ENCODE results near the gene SH3GL1. TPM values are rescaled to one million over a fixed set of nuclear protein-coding genes. Genes with fewer than 3 reads are reported as not detected.

SH3GL1 gene
- polyA plus RNA-seq, 1 donor (not counting 4 experiments of a cell fraction or from before 2014, with no cell fraction given): 47.4 TPM

DNA sequence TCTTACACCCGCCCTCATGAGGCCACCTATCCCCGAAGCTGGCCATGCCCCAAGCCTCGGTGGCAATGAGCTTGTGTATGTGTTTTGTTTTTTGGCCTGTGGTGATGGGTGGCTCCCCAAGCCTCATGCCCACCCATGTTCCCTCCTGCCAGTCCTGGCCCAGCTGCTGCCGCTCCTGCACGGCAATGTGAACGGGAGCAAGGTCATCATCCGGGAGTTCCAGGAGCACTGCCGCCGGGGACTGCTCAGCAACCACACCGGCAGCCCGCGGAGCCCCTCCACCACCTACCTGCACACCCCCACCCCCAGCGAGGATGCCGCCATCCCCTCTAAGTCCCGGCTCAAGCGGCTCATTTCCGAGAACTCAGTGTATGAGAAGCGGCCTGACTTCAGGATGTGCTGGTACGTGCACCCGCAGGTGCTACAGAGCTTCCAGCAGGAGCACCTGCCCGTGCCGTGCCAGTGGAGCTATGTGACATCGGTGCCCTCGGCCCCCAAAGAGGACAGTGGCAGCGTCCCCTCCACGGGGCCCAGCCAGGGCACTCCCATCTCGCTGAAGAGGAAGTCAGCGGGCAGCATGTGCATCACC lies 32.7 kb upstream of the SH3GL1 start:
- peaks cover 21 to 38% of the 10 kb centered on the region in 2 experiments for H3K36me3 ChIP-seq (ENCODE audit: control insufficient read depth in 2 of 2, extremely low read depth in 1 of 2, insufficient read depth in 2 of 2, low read length in 2 of 2)
- H3K4me1 ChIP-seq (ENCODE audit: control insufficient read depth, extremely low read depth, insufficient read depth, low read length): no peaks in the 10 kb centered on the region
- no peaks in the 10 kb centered on the region for H3K79me2 ChIP-seq (ENCODE audit: control insufficient read depth, insufficient read depth, low read length)
- no peak overlapping the region for H2AFZ ChIP-seq (ENCODE audit: control insufficient read depth, low read length)
- H3K9ac ChIP-seq (ENCODE audit: control insufficient read depth, extremely low read depth, insufficient read depth, low read length): no peak overlapping the region
- no peak overlapping the region for H3K4me2 ChIP-seq (ENCODE audit: control insufficient read depth, extremely low read depth, insufficient read depth, low read depth, low read length)
- no peaks in the 10 kb centered on the region for H3K9me1 ChIP-seq (ENCODE audit: control insufficient read depth, extremely low read depth, insufficient read depth, low read length)
- FAIRE-seq (no peak), DNase-seq (ENCODE audit: low read depth, low spot score) (no peak)
- H3K4me3 ChIP-seq (ENCODE audit: control insufficient read depth in 2 of 3, extremely low read depth in 1 of 3, insufficient read depth in 2 of 3, low read depth in 1 of 3, low read length in 3 of 3): no peak overlapping the region
- dilution Hi-C loops (cut with MboI; ENCODE audit: extremely low pct_ligation_motif_present, low sequenced_read_pairs): no loop called here
- H3K27ac ChIP-seq (ENCODE audit: control insufficient read depth, insufficient read depth, low read length): no peak overlapping the region
- H4K20me1 ChIP-seq (ENCODE audit: control insufficient read depth, extremely low read depth, insufficient read depth, low read length): no peaks in the 10 kb centered on the region
- TF ChIP-seq, protein P1, sequence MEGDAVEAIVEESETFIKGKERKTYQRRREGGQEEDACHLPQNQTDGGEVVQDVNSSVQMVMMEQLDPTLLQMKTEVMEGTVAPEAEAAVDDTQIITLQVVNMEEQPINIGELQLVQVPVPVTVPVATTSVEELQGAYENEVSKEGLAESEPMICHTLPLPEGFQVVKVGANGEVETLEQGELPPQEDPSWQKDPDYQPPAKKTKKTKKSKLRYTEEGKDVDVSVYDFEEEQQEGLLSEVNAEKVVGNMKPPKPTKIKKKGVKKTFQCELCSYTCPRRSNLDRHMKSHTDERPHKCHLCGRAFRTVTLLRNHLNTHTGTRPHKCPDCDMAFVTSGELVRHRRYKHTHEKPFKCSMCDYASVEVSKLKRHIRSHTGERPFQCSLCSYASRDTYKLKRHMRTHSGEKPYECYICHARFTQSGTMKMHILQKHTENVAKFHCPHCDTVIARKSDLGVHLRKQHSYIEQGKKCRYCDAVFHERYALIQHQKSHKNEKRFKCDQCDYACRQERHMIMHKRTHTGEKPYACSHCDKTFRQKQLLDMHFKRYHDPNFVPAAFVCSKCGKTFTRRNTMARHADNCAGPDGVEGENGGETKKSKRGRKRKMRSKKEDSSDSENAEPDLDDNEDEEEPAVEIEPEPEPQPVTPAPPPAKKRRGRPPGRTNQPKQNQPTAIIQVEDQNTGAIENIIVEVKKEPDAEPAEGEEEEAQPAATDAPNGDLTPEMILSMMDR (optimal IDR thresholded peaks at IDR 0.05 in 1 of 3, IDR thresholded peaks at IDR 0.05 in 1 of 3, conservative IDR thresholded peaks at IDR 0.05 in 1 of 3; ENCODE audit: extremely low read depth in 1 of 3, insufficient read depth in 2 of 3, low read length in 3 of 3): no peak
- TF ChIP-seq EZH2 (IDR thresholded peaks at IDR 0.05; ENCODE audit: low read length): no peak
- H3K9me3 ChIP-seq (ENCODE audit: control insufficient read depth, low read depth, low read length): no peaks in the 10 kb centered on the region
- no peaks in the 10 kb centered on the region for H3K27me3 ChIP-seq (ENCODE audit: control insufficient read depth, extremely low read depth, insufficient read depth, low read length)

DNA sequence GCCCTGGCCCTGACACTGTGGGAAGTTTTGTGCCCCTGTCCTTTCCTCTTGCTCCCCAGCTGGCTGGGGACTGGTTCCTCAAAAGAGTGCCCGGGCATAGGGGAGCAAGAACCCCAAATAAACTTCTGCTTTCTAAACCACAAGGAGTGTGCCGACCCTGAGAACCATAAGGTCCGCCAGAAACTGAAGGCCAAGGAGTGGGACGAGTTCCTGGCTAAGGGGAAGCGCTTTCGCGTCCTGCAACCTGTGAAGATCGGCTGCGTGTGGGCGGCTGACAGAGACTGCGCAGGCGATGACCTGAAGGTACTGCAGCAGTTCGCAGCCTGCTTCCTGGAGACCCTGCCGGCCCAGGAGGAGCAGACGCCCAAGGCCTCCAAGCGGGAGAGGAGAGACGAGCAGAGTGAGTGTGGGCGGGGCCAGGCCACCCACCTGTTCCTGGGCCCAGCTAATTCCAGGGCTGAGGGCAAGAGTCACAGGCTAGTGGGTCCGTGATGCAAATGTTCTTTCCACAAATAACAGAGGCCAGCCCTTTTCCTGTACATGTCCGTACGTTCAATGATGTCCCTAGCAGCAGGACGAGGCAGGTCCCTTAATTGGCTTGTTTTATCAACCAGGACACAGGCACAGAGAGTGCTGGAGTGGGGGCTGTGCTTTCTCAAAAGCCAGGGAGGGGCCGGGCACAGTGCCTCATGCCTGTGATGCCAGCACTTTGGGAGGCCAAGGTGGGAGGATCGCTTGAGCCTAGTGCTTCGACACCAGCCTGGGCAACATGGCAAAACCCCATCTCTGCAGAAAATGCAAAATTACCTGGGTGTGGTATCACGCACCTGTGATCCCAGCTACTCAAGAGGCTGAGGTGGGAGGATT lies 31.7 kb upstream of the SH3GL1 start:
- TF ChIP-seq EZH2 (IDR thresholded peaks at IDR 0.05; ENCODE audit: low read length): no peak
- TF ChIP-seq, protein P1 (optimal IDR thresholded peaks at IDR 0.05 in 1 of 3, IDR thresholded peaks at IDR 0.05 in 1 of 3, conservative IDR thresholded peaks at IDR 0.05 in 1 of 3; ENCODE audit: extremely low read depth in 1 of 3, insufficient read depth in 2 of 3, low read length in 3 of 3): no peak
- Histone ChIP-seq H3K4me2 (ENCODE audit: control insufficient read depth, extremely low read depth, insufficient read depth, low read depth, low read length) (no peak overlapping the region), H3K27ac (ENCODE audit: control insufficient read depth, insufficient read depth, low read length) (no peak overlapping the region), H3K36me3 (ENCODE audit: control insufficient read depth in 2 of 2, extremely low read depth in 1 of 2, insufficient read depth in 2 of 2, low read length in 2 of 2) (peaks cover 21 to 34% of the 10 kb centered on the region in 2 experiments), H3K4me3 (ENCODE audit: control insufficient read depth in 2 of 3, extremely low read depth in 1 of 3, insufficient read depth in 2 of 3, low read depth in 1 of 3, low read length in 3 of 3) (no peak overlapping the region), H3K9me1 (ENCODE audit: control insufficient read depth, extremely low read depth, insufficient read depth, low read length) (no peaks in the 10 kb centered on the region), H4K20me1 (ENCODE audit: control insufficient read depth, extremely low read depth, insufficient read depth, low read length) (no peaks in the 10 kb centered on the region), H3K9me3 (ENCODE audit: control insufficient read depth, low read depth, low read length) (no peaks in the 10 kb centered on the region), H3K9ac (ENCODE audit: control insufficient read depth, extremely low read depth, insufficient read depth, low read length) (no peak overlapping the region), H3K79me2 (ENCODE audit: control insufficient read depth, insufficient read depth, low read length) (no peaks in the 10 kb centered on the region), H3K4me1 (ENCODE audit: control insufficient read depth, extremely low read depth, insufficient read depth, low read length) (no peaks in the 10 kb centered on the region), H3K27me3 (ENCODE audit: control insufficient read depth, extremely low read depth, insufficient read depth, low read length) (no peaks in the 10 kb centered on the region), H2AFZ (ENCODE audit: control insufficient read depth, low read length) (no peak overlapping the region)
- DNase-seq (ENCODE audit: low read depth, low spot score) (no peak), FAIRE-seq (no peak)
- dilution Hi-C loops (cut with MboI; ENCODE audit: extremely low pct_ligation_motif_present, low sequenced_read_pairs): no loop called here

Measured in keratinocyte (primary cell).